Neural cell (in vitro differentiated cells): ENCODE measurements around the gene TRAK1. TPM values are rescaled to one million over a fixed set of nuclear protein-coding genes. Genes with fewer than 3 reads are reported as not detected.

Experiments used
- H2AFZ ChIP-seq: fragments of 200-600, 300-800 bp; sonication (generic), shearing (Covaris generic); 2 replicates; pipeline ENCODE4 v1.6.0; 2014; ENCODE audit warnings: low read depth, mild to moderate bottlenecking, antibody characterized with exemption, low read length, moderate library complexity
- H3F3A ChIP-seq: fragments of 200-600 bp; shearing (Covaris generic); 2 replicates; pipeline ENCODE4 v1.6.1; 2016; ENCODE audit warnings: mild to moderate bottlenecking, moderate library complexity, mixed read lengths, antibody characterized with exemption, low read length; ENCODE audit not compliant: insufficient read depth, poor library complexity, severe bottlenecking
- H3K27ac ChIP-seq: fragments of 200-600, 300-800 bp; sonication (generic), shearing (Covaris generic); 2 replicates; pipeline ENCODE4 v1.5.1; 2014; ENCODE audit warnings: mild to moderate bottlenecking, low read length, moderate library complexity
- H3K27me3 ChIP-seq: fragments of 300-800, 200-600 bp; sonication (generic), shearing (Covaris generic); 2 replicates; pipeline ENCODE4 v1.6.0; 2014; ENCODE audit warnings: mild to moderate bottlenecking, low read depth, low read length, moderate library complexity; ENCODE audit not compliant: insufficient read depth
- H3K36me3 ChIP-seq: fragments of 300-800, 200-600 bp; sonication (generic), shearing (Covaris generic); 2 replicates; pipeline ENCODE4 v1.5.1; 2014; ENCODE audit warnings: mild to moderate bottlenecking, antibody characterized with exemption, low read length, moderate library complexity; ENCODE audit not compliant: insufficient read depth
- H3K4me2 ChIP-seq: fragments of 300-800, 200-600 bp; sonication (generic), shearing (Covaris generic); 2 replicates; pipeline ENCODE4 v1.6.0; 2014; ENCODE audit warnings: mild to moderate bottlenecking, low read length
- H3K4me3 ChIP-seq: fragments of 300-800, 200-600 bp; sonication (generic), shearing (Covaris generic); 2 replicates; pipeline ENCODE4 v1.5.1; 2014; ENCODE audit warnings: mild to moderate bottlenecking, low read length, moderate library complexity
- H3K79me2 ChIP-seq: fragments of 200-600 bp; shearing (Covaris generic); replicated peaks from 2 replicates; pipeline ENCODE4 v1.6.0; 2014; ENCODE audit warnings: mild to moderate bottlenecking, low read length, moderate library complexity; ENCODE audit not compliant: insufficient read depth
- H3K9ac ChIP-seq: fragments of 300-800, 200-600 bp; sonication (generic), shearing (Covaris generic); 2 replicates; pipeline ENCODE4 v1.6.1; 2016; ENCODE audit warnings: mild to moderate bottlenecking, low read length, mixed read lengths
- H3K9me2 ChIP-seq: fragments of 200-600 bp; shearing (Covaris generic); 2 replicates; pipeline ENCODE4 v1.6.1; 2016; ENCODE audit warnings: mild to moderate bottlenecking, low read length, mixed read lengths; ENCODE audit not compliant: insufficient read depth
- H3K9me3 ChIP-seq: fragments of 200-600, 300-800 bp; sonication (generic), shearing (Covaris generic); 2 replicates; pipeline ENCODE4 v1.6.1; 2016; ENCODE audit warnings: mild to moderate bottlenecking, mixed run types, low read length, moderate library complexity, mixed read lengths
- H4K20me1 ChIP-seq: fragments of 200-600 bp; shearing (Covaris generic); 2 replicates; pipeline ENCODE4 v1.6.1; 2016; ENCODE audit warnings: mild to moderate bottlenecking, mixed run types; ENCODE audit not compliant: insufficient read depth
- CTCF ChIP-seq: fragments of 450-650 bp; IDR thresholded peaks from 2 replicates; pipeline ENCODE4 v1.5.1; 2014; ENCODE audit warnings: antibody characterized with exemption, mild to moderate bottlenecking, moderate library complexity; ENCODE audit not compliant: poor library complexity, severe bottlenecking
- EP300 ChIP-seq: fragments of 450-650 bp; conservative IDR thresholded peaks from 2 replicates; pipeline ENCODE4 v1.6.1; 2014; ENCODE audit warnings: antibody characterized with exemption, mild to moderate bottlenecking, moderate library complexity; ENCODE audit not compliant: poor library complexity, severe bottlenecking
- EZH2 ChIP-seq: fragments of 200-600, 300-800 bp; shearing (Covaris generic), sonication (generic); IDR thresholded peaks from 2 replicates; pipeline ENCODE4 v1.6.1; 2014; ENCODE audit warnings: antibody characterized with exemption, low read length, borderline replicate concordance, mild to moderate bottlenecking; ENCODE audit not compliant: insufficient read depth, poor library complexity, severe bottlenecking
- MXI1 ChIP-seq: fragments of 450-650 bp; conservative IDR thresholded peaks from 2 replicates; pipeline ENCODE4 v1.6.1; 2014; ENCODE audit warnings: antibody characterized with exemption, mild to moderate bottlenecking; ENCODE audit not compliant: poor library complexity, severe bottlenecking
- POLR2AphosphoS5 ChIP-seq: IDR thresholded peaks from 2 replicates; pipeline ENCODE4 v1.6.1; 2012
- RAD21 ChIP-seq: fragments of 450-650 bp; conservative IDR thresholded peaks from 2 replicates; pipeline ENCODE4 v1.6.1; 2014; ENCODE audit warnings: antibody characterized with exemption, mild to moderate bottlenecking, moderate library complexity
- REST ChIP-seq: IDR thresholded peaks from 2 replicates; pipeline ENCODE4 v1.6.1; 2012; ENCODE audit warnings: borderline replicate concordance
- SMC3 ChIP-seq: fragments of 450-650 bp; conservative IDR thresholded peaks from 2 replicates; pipeline ENCODE4 v1.6.1; 2014; ENCODE audit warnings: antibody characterized with exemption, mild to moderate bottlenecking, moderate library complexity; ENCODE audit not compliant: poor library complexity
- TAF1 ChIP-seq: IDR thresholded peaks from 2 replicates; pipeline ENCODE4 v1.6.1; 2012; ENCODE audit warnings: low read depth
- polyA plus RNA-seq: library from polyadenylated mRNA; depleted of rRNA; stranded (reverse); fragments of >200 nt; gene quantifications from 2 replicates; pipeline ENCODE4 v1.2.3, GENCODE V29; 2014

TRAK1 gene
- polyA plus RNA-seq, 1 donor from 2014 or later, result 34.7 TPM

- Histone ChIP-seq H2AFZ (no peak overlapping the region), H3K4me2 (no peak overlapping the region), H3K27me3 (no peaks in the 10 kb centered on the region), H3K27ac (no peak overlapping the region), H4K20me1 (no peaks in the 10 kb centered on the region), H3K9ac (no peak overlapping the region), H3F3A (no peaks in the 10 kb centered on the region), H3K79me2 (peaks cover 13% of the 10 kb centered on the region), H3K9me3 (no peaks in the 10 kb centered on the region), H3K9me2 (no peaks in the 10 kb centered on the region), H3K4me3 (no peak overlapping the region), H3K36me3 (no peaks in the 10 kb centered on the region)
- no peak for TF ChIP-seq TAF1
- TF ChIP-seq POLR2AphosphoS5, result no peak
- no peak for TF ChIP-seq MXI1
- no peak for TF ChIP-seq EZH2
- TF ChIP-seq EP300, result no peak
- no peak for TF ChIP-seq REST
- TF ChIP-seq SMC3, result no peak
- no peak for TF ChIP-seq RAD21
- no peak for TF ChIP-seq CTCF
Measured at GRCh38 chr3:42182555-42182954, 91.4 kb downstream of the TRAK1 start.

- Histone ChIP-seq H3K9ac (peak overlapping the region; percentile 4), H3K4me2 (no peak overlapping the region), H3F3A (no peaks in the 10 kb centered on the region), H3K27ac (peak overlapping the region; percentile 18), H3K9me3 (no peaks in the 10 kb centered on the region), H2AFZ (no peak overlapping the region), H3K4me3 (no peak overlapping the region), H3K27me3 (no peaks in the 10 kb centered on the region), H3K9me2 (no peaks in the 10 kb centered on the region), H4K20me1 (no peaks in the 10 kb centered on the region), H3K79me2 (peaks cover 12% of the 10 kb centered on the region), H3K36me3 (peaks cover 10% of the 10 kb centered on the region)
- TF ChIP-seq EZH2 (no peak), EP300 (no peak), MXI1 (no peak), REST (no peak), RAD21 (no peak), CTCF (no peak), SMC3 (no peak), TAF1 (no peak), POLR2AphosphoS5 (no peak)
Measured at GRCh38 chr3:42183991-42184632, 93.0 kb downstream of the TRAK1 start.
